GM12875 (cell line): ENCODE results near the gene PIP5K1B.

ENCODE experiments used
- H3K4me3 ChIP-seq: one replicate; pipeline ENCODE4 v1.5.1; 2011; ENCODE audit warnings: low read depth, low read length, control low read depth
- TF ChIP-seq, protein P1 (sequence below): IDR thresholded peaks from 2 replicates; pipeline ENCODE4 v1.5.1; 2011; ENCODE audit warnings: low read depth, mild to moderate bottlenecking, control low read depth, inconsistent platforms, low read length, moderate library complexity, borderline replicate concordance; ENCODE audit not compliant: insufficient read depth

PIP5K1B gene

DNA sequence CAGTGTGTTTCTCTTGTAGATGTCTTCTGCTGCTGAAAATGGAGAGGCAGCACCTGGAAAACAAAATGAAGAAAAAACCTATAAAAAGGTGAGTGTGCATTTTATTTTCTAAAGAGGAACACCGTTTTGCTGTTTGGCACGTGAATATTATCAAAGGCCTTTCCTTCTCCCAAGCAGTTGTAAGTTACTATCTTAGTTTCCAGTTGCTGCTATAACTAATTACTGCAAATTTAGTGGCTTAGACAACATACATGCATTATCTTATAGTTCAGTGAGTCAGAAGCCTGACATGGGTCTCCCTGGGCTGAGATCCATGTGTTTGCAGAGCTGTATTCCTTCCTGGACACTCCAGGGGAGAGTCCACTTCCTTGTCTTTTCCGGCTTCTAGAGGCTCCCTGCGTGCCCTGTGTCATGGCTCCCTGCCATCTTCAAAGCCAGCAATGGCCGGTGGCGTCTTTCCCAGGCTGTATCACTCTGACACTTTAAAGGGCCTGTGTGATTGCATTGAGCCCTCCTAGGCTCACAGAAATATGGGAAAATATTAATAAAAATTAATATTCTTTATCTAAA lies 117.6 kb downstream of the PIP5K1B start:
- H3K4me3 ChIP-seq: no peak overlapping the region
- TF ChIP-seq, protein P1, sequence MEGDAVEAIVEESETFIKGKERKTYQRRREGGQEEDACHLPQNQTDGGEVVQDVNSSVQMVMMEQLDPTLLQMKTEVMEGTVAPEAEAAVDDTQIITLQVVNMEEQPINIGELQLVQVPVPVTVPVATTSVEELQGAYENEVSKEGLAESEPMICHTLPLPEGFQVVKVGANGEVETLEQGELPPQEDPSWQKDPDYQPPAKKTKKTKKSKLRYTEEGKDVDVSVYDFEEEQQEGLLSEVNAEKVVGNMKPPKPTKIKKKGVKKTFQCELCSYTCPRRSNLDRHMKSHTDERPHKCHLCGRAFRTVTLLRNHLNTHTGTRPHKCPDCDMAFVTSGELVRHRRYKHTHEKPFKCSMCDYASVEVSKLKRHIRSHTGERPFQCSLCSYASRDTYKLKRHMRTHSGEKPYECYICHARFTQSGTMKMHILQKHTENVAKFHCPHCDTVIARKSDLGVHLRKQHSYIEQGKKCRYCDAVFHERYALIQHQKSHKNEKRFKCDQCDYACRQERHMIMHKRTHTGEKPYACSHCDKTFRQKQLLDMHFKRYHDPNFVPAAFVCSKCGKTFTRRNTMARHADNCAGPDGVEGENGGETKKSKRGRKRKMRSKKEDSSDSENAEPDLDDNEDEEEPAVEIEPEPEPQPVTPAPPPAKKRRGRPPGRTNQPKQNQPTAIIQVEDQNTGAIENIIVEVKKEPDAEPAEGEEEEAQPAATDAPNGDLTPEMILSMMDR: no peak

DNA sequence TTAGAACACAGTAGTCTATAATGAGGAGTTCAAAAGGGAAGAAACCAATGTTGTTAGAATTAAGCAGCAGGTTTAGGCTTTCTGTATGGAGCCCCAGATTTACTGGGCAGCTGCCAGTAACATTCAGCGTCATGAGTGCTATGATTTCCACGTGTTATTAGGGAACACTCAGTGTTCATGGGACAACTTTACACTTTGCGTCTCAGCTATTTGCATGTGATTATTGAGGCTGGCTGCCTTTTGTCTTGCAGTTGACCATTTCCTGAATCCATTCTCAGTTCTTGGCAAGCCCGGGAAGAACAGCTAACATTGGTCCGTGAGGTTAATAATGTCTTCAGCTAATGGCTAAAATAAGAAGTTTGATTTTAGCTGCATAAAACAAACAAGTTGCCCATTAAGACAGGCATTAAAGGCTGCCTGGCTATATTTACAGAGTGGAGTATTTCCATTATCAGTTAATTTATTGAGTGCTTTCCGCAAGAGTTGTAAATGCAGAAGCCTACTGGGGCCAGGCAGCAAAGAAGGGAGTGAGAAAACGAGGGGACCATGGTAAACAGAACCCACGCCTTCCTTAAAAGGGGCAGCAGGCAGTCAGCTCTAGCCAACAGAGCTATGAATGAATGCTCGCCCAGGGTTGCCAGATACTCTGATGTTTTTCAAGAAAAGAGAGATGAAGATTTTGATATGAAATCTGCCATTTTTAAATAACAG lies 120.9 kb downstream of the PIP5K1B start:
- H3K4me3 ChIP-seq: no peak overlapping the region
- TF ChIP-seq, protein P1: no peak

GRCh38 chr9:68827837-68828744 lies 123.1 kb downstream of the PIP5K1B start:
- no peak overlapping the region for H3K4me3 ChIP-seq
- TF ChIP-seq, protein P1: no peak

DNA sequence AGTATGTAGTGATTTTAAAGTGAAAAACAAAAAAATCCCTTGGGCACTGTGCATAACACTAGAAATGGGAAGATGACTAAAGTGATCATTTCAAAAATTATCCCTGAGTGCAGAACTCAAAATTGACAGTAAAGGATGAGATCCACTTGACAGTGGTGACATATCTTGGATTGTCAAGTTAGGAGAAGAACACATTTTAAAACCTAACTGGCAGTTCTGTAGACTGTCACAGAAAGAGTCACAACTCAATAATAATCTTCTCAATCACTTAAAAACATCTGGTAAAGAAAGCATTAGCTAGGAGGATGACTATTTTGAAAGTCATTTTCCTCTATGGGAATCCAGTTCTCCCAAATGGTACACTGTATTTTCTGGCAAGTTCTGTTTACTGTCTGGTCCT lies 127.1 kb downstream of the PIP5K1B start:
- TF ChIP-seq, protein P1: no peak
- H3K4me3 ChIP-seq: no peak overlapping the region

DNA sequence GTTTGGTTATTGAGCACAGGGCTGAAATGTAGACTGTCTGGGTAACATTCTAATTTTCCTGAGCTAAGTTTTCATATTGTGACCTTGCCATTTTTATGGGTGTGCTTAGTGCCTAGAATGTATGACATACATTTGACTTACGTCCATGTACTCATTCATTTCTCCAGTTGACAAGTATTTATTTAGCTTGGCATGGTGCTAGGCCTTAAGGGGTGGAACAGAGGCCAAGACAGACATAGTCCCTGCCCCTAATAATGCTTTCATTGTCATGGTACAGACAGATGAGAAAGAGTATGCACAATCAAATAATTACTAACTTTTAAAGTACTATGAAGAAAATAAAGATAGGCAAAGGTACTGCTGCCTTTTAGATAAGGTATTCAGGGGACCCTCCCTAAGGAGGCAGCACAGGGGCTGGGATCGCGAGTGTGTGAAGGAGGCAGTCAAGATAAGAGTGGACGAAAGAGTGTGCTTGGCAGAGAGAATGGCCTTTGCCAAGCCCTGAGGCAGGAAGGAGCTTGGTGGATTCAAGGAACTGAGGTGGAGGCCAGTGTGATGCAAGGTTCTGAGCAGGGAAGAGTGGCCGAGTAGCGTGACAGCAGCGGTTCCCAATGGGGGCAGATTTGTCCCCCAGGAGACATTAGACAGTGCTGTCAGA lies 128.0 kb downstream of the PIP5K1B start:
- no peak overlapping the region for H3K4me3 ChIP-seq
- TF ChIP-seq, protein P1: no peak

GRCh38 chr9:68834931-68835520 lies 130.0 kb downstream of the PIP5K1B start:
- H3K4me3 ChIP-seq: no peak overlapping the region
- TF ChIP-seq, protein P1: no peak
